Activated naive CD4-positive, alpha-beta T cell treated with anti-CD3 and anti-CD28 coated beads, Interleukin-2, amount 50 U/mL, for 72 hours (primary cell): Measurements from ENCODE around the gene RNF208. TPM values are rescaled to one million over a fixed set of nuclear protein-coding genes. Genes with fewer than 3 reads are reported as not detected.
A peak's percentile ranks its signal among the peaks of the same experiment; 100 is the strongest.

ENCODE experiments used
- ATAC-seq, 2 donors: fragments of 150-1000 bp; cut with Tn5 transposase; 2 replicates each; pipeline ENCODE4 v1.10.0; 2021; ENCODE audit warnings: mild to moderate bottlenecking in 2 of 2, moderate library complexity in 2 of 2
- DNase-seq, 2 donors: peaks; one replicate each; pipeline ENCODE4 v3.0.0; 2021 to 2022; ENCODE audit warnings: low spot score in 2 of 2
- H3K27ac Mint-ChIP-seq, 2 donors: one replicate each; pipeline ENCODE4 v1.8.0; 2022; ENCODE audit warnings: mild to moderate bottlenecking in 2 of 2, mixed read lengths in 2 of 2
- H3K36me3 Mint-ChIP-seq, 2 donors: one replicate each; pipeline ENCODE4 v1.8.0; 2022; ENCODE audit warnings: mixed read lengths in 2 of 2
- H3K9me3 Mint-ChIP-seq, 2 donors: one replicate each; pipeline ENCODE4 v1.8.0; 2022; ENCODE audit warnings: mixed read lengths in 2 of 2
- total RNA-seq, 2 donors: library from RNA; stranded (reverse); gene quantifications; one replicate each; pipeline ENCODE4 v1.2.3, GENCODE V29; 2022

The RNF208 gene
- total RNA-seq, 2 donors from 2014 or later = 3.1 to 9.4 TPM

- H3K36me3 Mint-ChIP-seq = peaks cover 0 to 16% of the 10 kb centered on the region in 2 donors
- no peak overlapping the region for H3K27ac Mint-ChIP-seq
Measured at GRCh38 chr9:137182836-137183235, 39.2 kb downstream of the RNF208 start.

GRCh38 chr9:137181680-137182079 is 40.4 kb downstream of the RNF208 start:
- Mint-ChIP-seq H3K27ac (no peak overlapping the region), H3K36me3 (peaks cover 0 to 5% of the 10 kb centered on the region in 2 donors), H3K9me3 (no peaks in the 10 kb centered on the region)
- DNase-seq (no peak), ATAC-seq (no peak)

More at GRCh38 chr9:137182836-137183235, 39.2 kb downstream of the RNF208 start:
- H3K9me3 Mint-ChIP-seq = no peaks in the 10 kb centered on the region
- DNase-seq = no peak
- no peak for ATAC-seq

- no peak for DNase-seq
- Mint-ChIP-seq H3K9me3 (no peaks in the 10 kb centered on the region), H3K36me3 (peaks cover 0 to 5% of the 10 kb centered on the region in 2 donors), H3K27ac (no peak overlapping the region)
- ATAC-seq = no peak
Measured at GRCh38 chr9:137180491-137180890, 41.5 kb downstream of the RNF208 start.

- ATAC-seq (no peak), DNase-seq (no peak)
- Mint-ChIP-seq H3K27ac (peak overlapping the region in 1 of 2 donors; percentile 35), H3K36me3 (peaks cover 0 to 5% of the 10 kb centered on the region in 2 donors), H3K9me3 (no peaks in the 10 kb centered on the region)
Measured at GRCh38 chr9:137179761-137180160, 42.3 kb downstream of the RNF208 start.

- Mint-ChIP-seq H3K9me3 (no peaks in the 10 kb centered on the region), H3K36me3 (peaks cover 0 to 5% of the 10 kb centered on the region in 2 donors), H3K27ac (peak overlapping the region in 1 of 2 donors; percentile 35)
- no peak for DNase-seq
- no peak for ATAC-seq
Measured at GRCh38 chr9:137178939-137179630, 43.0 kb downstream of the RNF208 start.

GRCh38 chr9:137178201-137178938 is 43.7 kb downstream of the RNF208 start:
- DNase-seq = no peak
- Mint-ChIP-seq H3K9me3 (no peaks in the 10 kb centered on the region), H3K27ac (peak overlapping the region in 1 of 2 donors; percentile 35), H3K36me3 (peaks cover 0 to 5% of the 10 kb centered on the region in 2 donors)
- ATAC-seq = no peak

GRCh38 chr9:137176302-137177182 is 45.5 kb downstream of the RNF208 start:
- peak; percentile 33 to 52 for ATAC-seq
- DNase-seq = no peak
- Mint-ChIP-seq H3K9me3 (no peaks in the 10 kb centered on the region), H3K27ac (no peak overlapping the region), H3K36me3 (no peaks in the 10 kb centered on the region)

- no peak overlapping the region for H3K27ac Mint-ChIP-seq
- no peaks in the 10 kb centered on the region for H3K36me3 Mint-ChIP-seq
- ATAC-seq = no peak
Measured at GRCh38 chr9:137175345-137175961, 46.6 kb downstream of the RNF208 start.

GRCh38 chr9:137174722-137175293 is 47.2 kb downstream of the RNF208 start:
- DNase-seq (no peak), ATAC-seq (no peak)
- Mint-ChIP-seq H3K9me3 (no peaks in the 10 kb centered on the region), H3K36me3 (no peaks in the 10 kb centered on the region), H3K27ac (no peak overlapping the region)

More at GRCh38 chr9:137175345-137175961, 46.6 kb downstream of the RNF208 start:
- no peaks in the 10 kb centered on the region for H3K9me3 Mint-ChIP-seq
- DNase-seq = no peak

- no peak for ATAC-seq
- H3K27ac Mint-ChIP-seq = no peak overlapping the region
Measured at GRCh38 chr9:137173796-137174664, 48.0 kb downstream of the RNF208 start.

GRCh38 chr9:137172901-137173795 is 48.9 kb downstream of the RNF208 start:
- H3K36me3 Mint-ChIP-seq = no peaks in the 10 kb centered on the region
- no peaks in the 10 kb centered on the region for H3K9me3 Mint-ChIP-seq
- ATAC-seq (peak in 1 of 2 donors; percentile 6), DNase-seq (no peak)
- no peak overlapping the region for H3K27ac Mint-ChIP-seq

More at GRCh38 chr9:137173796-137174664, 48.0 kb downstream of the RNF208 start:
- H3K9me3 Mint-ChIP-seq = no peaks in the 10 kb centered on the region
- no peak for DNase-seq
- H3K36me3 Mint-ChIP-seq = no peaks in the 10 kb centered on the region

- DNase-seq = no peak
- no peak for ATAC-seq
- no peaks in the 10 kb centered on the region for H3K36me3 Mint-ChIP-seq
- H3K27ac Mint-ChIP-seq = no peak overlapping the region
- no peaks in the 10 kb centered on the region for H3K9me3 Mint-ChIP-seq
Measured at GRCh38 chr9:137171149-137171900, 50.7 kb downstream of the RNF208 start.

GRCh38 chr9:137170486-137171148 is 51.4 kb downstream of the RNF208 start:
- no peak for DNase-seq
- no peaks in the 10 kb centered on the region for H3K36me3 Mint-ChIP-seq
- H3K27ac Mint-ChIP-seq = no peak overlapping the region
- no peaks in the 10 kb centered on the region for H3K9me3 Mint-ChIP-seq
- no peak for ATAC-seq
